GM23338 (cell line): ENCODE measurements around the gene TSPEAR.
"Not testable (repeated sequence)": the region's sequence is repeated elsewhere in the genome, so short reads cannot be mapped to it uniquely, and the experiment has no call there.

Experiments
- CREB1 ChIP-seq: fragments of 250-450 bp; sonication (Bioruptor Pico); IDR thresholded peaks from 2 replicates; pipeline ENCODE4 v1.5.0; 2020; ENCODE audit warnings: low read depth, mild to moderate bottlenecking, moderate library complexity
- CTCF ChIP-seq, 2 experiments: fragments of 200-600 bp in 1 of 2; sonication (generic) in 1 of 2; conservative IDR thresholded peaks; 2 replicates each; pipeline versions ENCODE4 v1.5.1 to v1.6.1; 2016 to 2017; ENCODE audit warnings: antibody characterized with exemption in 2 of 2, low read depth in 2 of 2, mild to moderate bottlenecking in 2 of 2, moderate library complexity in 1 of 2
- ETS1 ChIP-seq: IDR thresholded peaks from 2 replicates; pipeline ENCODE4 v1.6.1; 2016; ENCODE audit warnings: antibody characterized with exemption
- EZH2 ChIP-seq: fragments of 200-600 bp; sonication (generic); IDR thresholded peaks from one replicate; pipeline ENCODE4 v1.8.0; 2017; ENCODE audit warnings: antibody characterized with exemption, mild to moderate bottlenecking, low read depth; ENCODE audit not compliant: unreplicated experiment
- EZH2phosphoT487 ChIP-seq: fragments of 200-600 bp; sonication (generic); IDR thresholded peaks from one replicate; pipeline ENCODE4 v1.8.1; 2018; ENCODE audit warnings: antibody characterized with exemption; ENCODE audit not compliant: unreplicated experiment
- JUNB ChIP-seq: IDR thresholded peaks from one replicate; pipeline ENCODE4 v1.6.1; 2016; ENCODE audit warnings: antibody characterized with exemption; ENCODE audit not compliant: unreplicated experiment
- POLR2AphosphoS5 ChIP-seq: IDR thresholded peaks from 2 replicates; pipeline ENCODE4 v1.6.1; 2016; ENCODE audit warnings: antibody characterized with exemption, low read depth
- REST ChIP-seq: IDR thresholded peaks from one replicate; pipeline ENCODE4 v1.6.1; 2018; ENCODE audit warnings: antibody characterized with exemption; ENCODE audit not compliant: unreplicated experiment
- STAT1 ChIP-seq: IDR thresholded peaks from one replicate; pipeline ENCODE4 v1.6.1; 2016; ENCODE audit warnings: antibody characterized with exemption; ENCODE audit not compliant: unreplicated experiment
- ZNF114 ChIP-seq: fragments of 250-450 bp; sonication (Bioruptor Pico); IDR thresholded peaks from 2 replicates; pipeline ENCODE4 v1.5.0; 2020; ENCODE audit warnings: mild to moderate bottlenecking, moderate library complexity
- ZNF331 ChIP-seq: fragments of 250-450 bp; sonication (Bioruptor Pico); IDR thresholded peaks from 2 replicates; pipeline ENCODE4 v1.5.0; 2020; ENCODE audit warnings: low read depth, mild to moderate bottlenecking, moderate library complexity
- ZNF462 ChIP-seq: fragments of 250-450 bp; sonication (Bioruptor Pico); IDR thresholded peaks from 2 replicates; pipeline ENCODE4 v1.5.0; 2020; ENCODE audit warnings: mild to moderate bottlenecking, moderate library complexity

- TF ChIP-seq CTCF (conservative IDR thresholded peaks at IDR 0.05; ENCODE audit: low read depth in 2 of 2); ETS1; EZH2; STAT1; POLR2AphosphoS5; EZH2phosphoT487; REST; ZNF114; JUNB; CREB1; ZNF331; ZNF462 (CRISPR knock-in tag): not testable (repeated sequence)
Observed at GRCh38 chr21:44627181-44627822, 84.1 kb downstream of the TSPEAR start.
